Measurements from ENCODE around the gene LTBP4. TPM values are rescaled to one million over a fixed set of nuclear protein-coding genes. Genes with fewer than 3 reads are reported as not detected.

Gene LTBP4
- total and polyA plus RNA-seq, 2 of the 13 experiments (the other 11 are each of a cell fraction or from before 2014, with no cell fraction given), result 0.86 to 2.3 TPM

GRCh38 chr19:40617961-40618360, 16.8 kb downstream of the LTBP4 start:
- BruUV-seq (replicated peaks), result no TSS peak
- TF ChIP-seq ATAD3A (CRISPR knock-in tag; IDR thresholded peaks at IDR 0.05) (no peak), ZNF142 (CRISPR knock-in tag; IDR thresholded peaks at IDR 0.05) (no peak), DBP (CRISPR knock-in tag; IDR thresholded peaks at IDR 0.05; ENCODE audit: not compliant biosample characterization) (no peak), ZNF577 (CRISPR knock-in tag; IDR thresholded peaks at IDR 0.05; ENCODE audit: borderline replicate concordance, low read depth) (no peak), ZNF318 (CRISPR knock-in tag; IDR thresholded peaks at IDR 0.05) (no peak)

More at GRCh38 chr19:40617961-40618360, 16.8 kb downstream of the LTBP4 start:
- no peaks in the 10 kb centered on the region for H3K9me3 ChIP-seq (ENCODE audit: low read length)
- no peaks in the 10 kb centered on the region for H4K20me1 ChIP-seq (ENCODE audit: insufficient read depth, low read length)
- no peak overlapping the region for H3K4me2 ChIP-seq (ENCODE audit: low read depth, low read length)
- no peaks in the 10 kb centered on the region for H3K36me3 ChIP-seq (replicated peaks in 1 of 2; ENCODE audit: control insufficient read depth in 1 of 2, insufficient read depth in 2 of 2, low read length in 2 of 2)
- intact Hi-C loops (cut with micrococcal nuclease; ENCODE audit: unreplicated experiment) (no loop called here), in situ Hi-C loops (cut with HindIII; ENCODE audit: extremely low pct_ligation_motif_present, low pct_unique_long_range_greater_than_20kb) (no loop called here)
- no peak overlapping the region for H2AFZ ChIP-seq (ENCODE audit: low read length)
- H3K4me1 ChIP-seq (ENCODE audit: insufficient read depth, low read length), result peaks cover 16% of the 10 kb centered on the region; the same call in 1 of the 2 replicates
- no peak overlapping the region for H3K9ac ChIP-seq (ENCODE audit: insufficient read depth, low read depth, low read length)
- H3K27me3 ChIP-seq (ENCODE audit: control insufficient read depth in 1 of 2, insufficient read depth in 2 of 2, low read length in 2 of 2), result peaks cover 0 to 17% of the 10 kb centered on the region in 2 experiments; a peak in 3 of 5 replicates
- FAIRE-seq, result no peak
- DNase-seq (ENCODE audit: low spot score), result no peak
- ChIA-PET CTCF (ENCODE audit: low intra/inter-chr PET ratio, low total read pairs) (no interaction called here), POLR2A (no interaction called here)
- ATAC-seq, result no peak
- WGBS (ENCODE audit: low lambda C conversion rate), result 86% methylated on average over 4 of the region's 4 CpGs
- no peak overlapping the region for H3K27ac ChIP-seq (ENCODE audit: extremely low read length, insufficient read depth, low read length)
- H3K4me3 ChIP-seq (replicated peaks in 1 of 3; ENCODE audit: insufficient read depth in 1 of 3, low read depth in 2 of 3, low read length in 3 of 3), result no peak overlapping the region
- H3K79me2 ChIP-seq (ENCODE audit: insufficient read depth, low read length), result no peaks in the 10 kb centered on the region

All from HepG2 (cell line).